Measurements from ENCODE around the gene CCT6B. TPM values are rescaled to one million over a fixed set of nuclear protein-coding genes. Genes with fewer than 3 reads are reported as not detected.

Gene CCT6B
- total RNA-seq (1 to 10 TPM; 1.3 to 3.2 (median 2.4) TPM), total RNA-seq (0.89 to 5.9 (median 2.7) reads per million in 29 experiments)
- 2.0 TPM for total RNA-seq (2013)

- peaks cover 0 to 5% (median 0%) of the 10 kb centered on the region in 3 donors for H3K9me3 Mint-ChIP-seq
- Histone ChIP-seq H3K36me3 (ENCODE audit: control insufficient read depth in 2 of 2, extremely low read depth in 1 of 2, insufficient read depth in 1 of 2, low read length in 1 of 2) (peaks cover 4 to 20% of the 10 kb centered on the region in 2 donors), H3K27ac (ENCODE audit: low read length) (peak within 1 kb of the TSS; percentile 97), H3K4me1 (ENCODE audit: control insufficient read depth in 1 of 2, extremely low read depth in 1 of 2, insufficient read depth in 2 of 2, low read length in 2 of 2) (peaks cover 16 to 21% of the 10 kb centered on the region in 2 experiments), H3K27me3 (replicated peaks in 1 of 2; ENCODE audit: control insufficient read depth in 2 of 2, extremely low read depth in 1 of 2, insufficient read depth in 2 of 2, low read length in 1 of 2) (no peaks in the 10 kb centered on the region), H3K9me3 (no peaks in the 10 kb centered on the region), H3K4me3 (ENCODE audit: control insufficient read depth in 1 of 2, extremely low read depth in 1 of 2, low read length in 1 of 2) (peak within 1 kb of the TSS; percentile 88 to 96)
- ChIA-PET POLR2A (interaction anchor here in 1 of 2 donors (0.5 to 1.1 kb wide), 3 partner anchors 15 to 21 kb away, joined by 3 read pairs; no protein-coding TSS in a partner anchor), CTCF (interaction anchor here (0.6 to 1.2 kb wide), 5 partner anchors 9 to 847 kb away, joined by 3 to 4 read pairs (median 3); partner anchors contain the start of gene RAD51D (in 1 of the 2))
- peaks cover 21% of the 10 kb centered on the region for H3K36me3 Mint-ChIP-seq
- peaks cover 0 to 9% of the 10 kb centered on the region in 2 donors for H3K27me3 Mint-ChIP-seq
- under 1% methylated on average over 63 of the region's 65 CpGs for WGBS (ENCODE audit: insufficient coverage)
- DNase-seq (peak; percentile 71 to 96 (median 90)), ATAC-seq (replicated peaks in 1 of 4) (peak; percentile 90 to 94 (median 93))
- H3K4me1 Mint-ChIP-seq = peaks cover 32 to 37% (median 35%) of the 10 kb centered on the region in 3 donors
- peak within 1 kb of the TSS; percentile 92 to 100 (median 100) for H3K4me3 Mint-ChIP-seq
- peak within 1 kb of the TSS; percentile 99 to 100 for H3K27ac Mint-ChIP-seq
Measured at GRCh38 chr17:34961093-34961911, at the start of gene CCT6B, which contains the start of gene ZNF830. CCT6B (minus strand) TSS chr17:34961460; CDS start chr17:34961393, 67 bp downstream. ZNF830 (plus strand) TSS chr17:34961540; CDS start chr17:34961567, 27 bp downstream.

GRCh38 chr17:35010093-35010492 is 48.8 kb upstream of the CCT6B start:
- peak overlapping the region in 1 of 2 donors; percentile 55 for H3K27ac Mint-ChIP-seq
- Histone ChIP-seq H3K4me3 (ENCODE audit: control insufficient read depth in 1 of 2, extremely low read depth in 1 of 2, low read length in 1 of 2) (no peak overlapping the region), H3K36me3 (ENCODE audit: control insufficient read depth in 2 of 2, extremely low read depth in 1 of 2, insufficient read depth in 1 of 2, low read length in 1 of 2) (peaks cover under 1 to 76% of the 10 kb centered on the region in 2 donors), H3K9me3 (no peaks in the 10 kb centered on the region), H3K4me1 (ENCODE audit: control insufficient read depth in 1 of 2, extremely low read depth in 1 of 2, insufficient read depth in 2 of 2, low read length in 2 of 2) (no peaks in the 10 kb centered on the region), H3K27ac (ENCODE audit: low read length) (no peak overlapping the region), H3K27me3 (replicated peaks in 1 of 2; ENCODE audit: control insufficient read depth in 2 of 2, extremely low read depth in 1 of 2, insufficient read depth in 2 of 2, low read length in 1 of 2) (no peaks in the 10 kb centered on the region)
- ChIA-PET POLR2A (interaction anchor here in 1 of 2 donors (0.7 kb wide), 1 partner anchor 14 kb away, joined by 6 read pairs; no protein-coding TSS in a partner anchor), CTCF (interaction anchor here in 1 of 2 donors (0.6 kb wide), 1 partner anchor 77 kb away, joined by 4 read pairs; no protein-coding TSS in a partner anchor)
- no CpG with 5 or more reads among the region's 3 CpGs for WGBS (ENCODE audit: insufficient coverage)
- H3K4me1 Mint-ChIP-seq = peaks cover 0 to 7% (median 0%) of the 10 kb centered on the region in 3 donors
- H3K9me3 Mint-ChIP-seq = no peaks in the 10 kb centered on the region
- peaks cover 46% of the 10 kb centered on the region for H3K36me3 Mint-ChIP-seq
- no peak for ATAC-seq (replicated peaks in 1 of 4)
- H3K27me3 Mint-ChIP-seq = no peaks in the 10 kb centered on the region
- no peak overlapping the region for H3K4me3 Mint-ChIP-seq
- no peak for DNase-seq

GRCh38 chr17:35006961-35007360 is 45.7 kb upstream of the CCT6B start:
- H3K4me1 ChIP-seq (ENCODE audit: control insufficient read depth in 1 of 2, extremely low read depth in 1 of 2, insufficient read depth in 2 of 2, low read length in 2 of 2) = no peaks in the 10 kb centered on the region
- no peaks in the 10 kb centered on the region for H3K9me3 ChIP-seq
- H3K27me3 ChIP-seq (replicated peaks in 1 of 2; ENCODE audit: control insufficient read depth in 2 of 2, extremely low read depth in 1 of 2, insufficient read depth in 2 of 2, low read length in 1 of 2) = no peaks in the 10 kb centered on the region
- H3K9me3 Mint-ChIP-seq = no peaks in the 10 kb centered on the region
- DNase-seq (no peak), ATAC-seq (replicated peaks in 1 of 4) (no peak)
- H3K27ac ChIP-seq (ENCODE audit: low read length) = no peak overlapping the region
- peaks cover 11 to 58% of the 10 kb centered on the region in 2 donors for H3K36me3 ChIP-seq (ENCODE audit: control insufficient read depth in 2 of 2, extremely low read depth in 1 of 2, insufficient read depth in 1 of 2, low read length in 1 of 2)
- CTCF ChIA-PET = no interaction called here
- H3K4me3 ChIP-seq (ENCODE audit: control insufficient read depth in 1 of 2, extremely low read depth in 1 of 2, low read length in 1 of 2) = no peak overlapping the region
- POLR2A ChIA-PET = no interaction called here
- no peak overlapping the region for H3K4me3 Mint-ChIP-seq
- peaks cover 0 to 7% (median 0%) of the 10 kb centered on the region in 3 donors for H3K4me1 Mint-ChIP-seq
- peak overlapping the region; percentile 72 for H3K27ac Mint-ChIP-seq
- H3K27me3 Mint-ChIP-seq = no peaks in the 10 kb centered on the region
- peaks cover 46% of the 10 kb centered on the region for H3K36me3 Mint-ChIP-seq
- no CpG with 5 or more reads among the region's 1 CpG for WGBS (ENCODE audit: insufficient coverage)

- CTCF ChIA-PET = interaction anchor here in 1 of 2 donors (0.7 kb wide), 1 partner anchor 22 kb away, joined by 5 read pairs; no protein-coding TSS in a partner anchor
- POLR2A ChIA-PET = no interaction called here
- no peaks in the 10 kb centered on the region for H3K27me3 Mint-ChIP-seq
- H3K27me3 ChIP-seq (replicated peaks in 1 of 2; ENCODE audit: control insufficient read depth in 2 of 2, extremely low read depth in 1 of 2, insufficient read depth in 2 of 2, low read length in 1 of 2) = no peaks in the 10 kb centered on the region
- H3K4me3 Mint-ChIP-seq = no peak overlapping the region
- no peaks in the 10 kb centered on the region for H3K4me1 ChIP-seq (ENCODE audit: control insufficient read depth in 1 of 2, extremely low read depth in 1 of 2, insufficient read depth in 2 of 2, low read length in 2 of 2)
- 95% methylated on average over 3 of the region's 4 CpGs for WGBS (ENCODE audit: insufficient coverage)
- H3K4me3 ChIP-seq (ENCODE audit: control insufficient read depth in 1 of 2, extremely low read depth in 1 of 2, low read length in 1 of 2) = no peak overlapping the region
- H3K9me3 ChIP-seq = no peaks in the 10 kb centered on the region
- DNase-seq (no peak), ATAC-seq (replicated peaks in 1 of 4) (peak in 1 of 4 experiments; percentile 20)
- peak overlapping the region in 1 of 2 donors; percentile 72 for H3K27ac Mint-ChIP-seq
- no peak overlapping the region for H3K27ac ChIP-seq (ENCODE audit: low read length)
- H3K4me1 Mint-ChIP-seq = peaks cover 0 to 7% (median 0%) of the 10 kb centered on the region in 3 donors
- H3K9me3 Mint-ChIP-seq = no peaks in the 10 kb centered on the region
- H3K36me3 ChIP-seq (ENCODE audit: control insufficient read depth in 2 of 2, extremely low read depth in 1 of 2, insufficient read depth in 1 of 2, low read length in 1 of 2) = peaks cover 11 to 58% of the 10 kb centered on the region in 2 donors
- peaks cover 44% of the 10 kb centered on the region for H3K36me3 Mint-ChIP-seq
Measured at GRCh38 chr17:35006345-35006744, 45.1 kb upstream of the CCT6B start.

- no peaks in the 10 kb centered on the region for H3K4me1 ChIP-seq (ENCODE audit: control insufficient read depth in 1 of 2, extremely low read depth in 1 of 2, insufficient read depth in 2 of 2, low read length in 2 of 2)
- H3K36me3 Mint-ChIP-seq = peaks cover 34% of the 10 kb centered on the region
- ATAC-seq (replicated peaks in 1 of 4) (no peak), DNase-seq (no peak)
- no peaks in the 10 kb centered on the region for H3K27me3 Mint-ChIP-seq
- H3K27ac ChIP-seq (ENCODE audit: low read length) = no peak overlapping the region
- no peaks in the 10 kb centered on the region for H3K27me3 ChIP-seq (replicated peaks in 1 of 2; ENCODE audit: control insufficient read depth in 2 of 2, extremely low read depth in 1 of 2, insufficient read depth in 2 of 2, low read length in 1 of 2)
- H3K4me1 Mint-ChIP-seq = peaks cover 0 to 7% (median 0%) of the 10 kb centered on the region in 3 donors
- no CpG with 5 or more reads among the region's 4 CpGs for WGBS (ENCODE audit: insufficient coverage)
- H3K9me3 Mint-ChIP-seq = no peaks in the 10 kb centered on the region
- H3K4me3 ChIP-seq (ENCODE audit: control insufficient read depth in 1 of 2, extremely low read depth in 1 of 2, low read length in 1 of 2) = no peak overlapping the region
- no peaks in the 10 kb centered on the region for H3K9me3 ChIP-seq
- peak overlapping the region; percentile 52 to 55 for H3K27ac Mint-ChIP-seq
- ChIA-PET POLR2A (interaction anchor here in 1 of 2 donors (0.7 kb wide), 1 partner anchor 71 kb away, joined by 3 read pairs; no protein-coding TSS in a partner anchor), CTCF (no interaction called here)
- H3K4me3 Mint-ChIP-seq = no peak overlapping the region
- H3K36me3 ChIP-seq (ENCODE audit: control insufficient read depth in 2 of 2, extremely low read depth in 1 of 2, insufficient read depth in 1 of 2, low read length in 1 of 2) = peaks cover 11 to 51% of the 10 kb centered on the region in 2 donors
Measured at GRCh38 chr17:35003778-35004177, 42.5 kb upstream of the CCT6B start.

GRCh38 chr17:35002876-35003551 is 41.8 kb upstream of the CCT6B start:
- DNase-seq (no peak), ATAC-seq (replicated peaks in 1 of 4) (no peak)
- Histone ChIP-seq H3K9me3 (no peaks in the 10 kb centered on the region), H3K27me3 (replicated peaks in 1 of 2; ENCODE audit: control insufficient read depth in 2 of 2, extremely low read depth in 1 of 2, insufficient read depth in 2 of 2, low read length in 1 of 2) (no peaks in the 10 kb centered on the region), H3K27ac (ENCODE audit: low read length) (no peak overlapping the region), H3K36me3 (ENCODE audit: control insufficient read depth in 2 of 2, extremely low read depth in 1 of 2, insufficient read depth in 1 of 2, low read length in 1 of 2) (peaks cover 11 to 49% of the 10 kb centered on the region in 2 donors), H3K4me3 (ENCODE audit: control insufficient read depth in 1 of 2, extremely low read depth in 1 of 2, low read length in 1 of 2) (no peak overlapping the region), H3K4me1 (ENCODE audit: control insufficient read depth in 1 of 2, extremely low read depth in 1 of 2, insufficient read depth in 2 of 2, low read length in 2 of 2) (peaks cover 0 to 7% of the 10 kb centered on the region in 2 experiments)
- Mint-ChIP-seq H3K36me3 (peaks cover 36% of the 10 kb centered on the region), H3K27me3 (no peaks in the 10 kb centered on the region), H3K4me1 (peaks cover 5 to 12% (median 6%) of the 10 kb centered on the region in 3 donors), H3K27ac (peak overlapping the region; percentile 55), H3K4me3 (no peak overlapping the region), H3K9me3 (no peaks in the 10 kb centered on the region)
- POLR2A ChIA-PET = interaction anchor here in 1 of 2 donors (0.7 kb wide), 1 partner anchor 70 kb away, joined by 3 read pairs; no protein-coding TSS in a partner anchor
- CTCF ChIA-PET = no interaction called here
- WGBS (ENCODE audit: insufficient coverage) = 96% methylated on average over 10 of the region's 15 CpGs
